NCI-H345 (cell line): ENCODE data around the gene BPGM.

Source experiments
- DNase-seq: peaks from one replicate; lab custom pipeline; 2025; lab: John Stamatoyannopoulos, UW

BPGM gene

DNA sequence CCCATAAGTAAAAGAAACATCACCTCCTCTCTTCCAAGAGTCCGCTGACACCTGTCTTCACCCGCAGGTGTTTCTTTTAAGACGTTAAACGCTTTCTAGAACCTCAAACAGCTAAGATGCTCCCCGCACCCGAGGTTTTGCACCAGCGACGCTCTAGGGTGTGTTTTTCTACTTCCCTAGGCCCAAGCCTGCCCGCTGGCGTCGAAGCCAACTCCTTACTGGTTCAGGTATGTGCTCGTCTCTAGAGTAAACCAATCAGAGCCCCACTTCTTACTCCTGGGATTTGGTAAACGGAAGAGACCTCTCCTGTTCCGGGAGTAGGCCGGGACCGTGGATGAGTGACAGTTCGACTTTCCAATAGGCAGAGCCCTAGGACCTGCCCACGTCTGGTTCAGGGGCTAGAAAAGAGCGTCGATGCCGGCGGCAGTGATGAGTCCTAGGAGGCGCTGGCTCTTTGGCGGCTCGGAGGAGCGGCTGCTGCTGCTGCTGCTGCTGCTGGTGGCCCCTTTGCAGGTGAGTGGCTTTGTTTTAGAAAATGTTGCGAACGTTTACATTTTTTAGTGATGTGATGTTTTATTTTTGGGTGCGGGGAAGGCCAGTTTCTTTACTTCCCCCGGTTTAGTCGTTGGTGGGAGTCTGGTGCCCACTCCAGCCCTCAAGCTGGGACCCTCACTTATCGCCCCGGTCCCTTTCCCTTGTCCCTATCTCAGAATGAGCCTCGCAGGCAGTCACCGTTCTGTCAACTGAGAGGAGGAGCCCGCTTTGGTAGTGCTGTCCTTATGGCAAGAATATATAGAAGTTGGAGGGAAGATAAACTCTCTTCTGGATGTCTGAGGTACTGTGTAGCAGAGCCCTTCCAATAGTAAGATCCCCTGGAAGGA, at the start of gene BPGM:
Gene BPGM, plus strand, starts transcription at position 429 of the 881 bp plus-strand sequence. CDS start 14,655 bp downstream, outside the sequence.
- peak; percentile 100 for DNase-seq

DNA sequence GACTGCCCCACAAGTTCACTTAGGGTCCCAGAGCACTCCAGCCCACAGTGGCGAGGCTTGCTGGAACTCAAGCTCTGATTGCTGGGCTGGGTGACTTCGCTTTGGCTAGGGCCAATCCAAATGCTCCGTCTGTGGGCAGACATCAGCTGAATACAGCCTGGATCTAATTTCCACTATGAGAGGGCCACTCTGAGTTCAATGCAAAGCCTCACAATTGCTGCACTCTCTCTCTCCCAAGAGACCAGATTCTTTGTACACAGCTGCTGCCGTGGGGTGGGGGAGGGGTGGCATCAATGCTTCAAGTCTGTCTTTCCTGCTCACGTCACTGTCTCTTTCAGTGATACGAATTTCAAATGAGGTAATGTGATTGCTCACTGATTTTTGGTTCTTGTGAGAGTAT, 47.3 kb upstream of the BPGM start:
- DNase-seq = peak; percentile 26

DNA sequence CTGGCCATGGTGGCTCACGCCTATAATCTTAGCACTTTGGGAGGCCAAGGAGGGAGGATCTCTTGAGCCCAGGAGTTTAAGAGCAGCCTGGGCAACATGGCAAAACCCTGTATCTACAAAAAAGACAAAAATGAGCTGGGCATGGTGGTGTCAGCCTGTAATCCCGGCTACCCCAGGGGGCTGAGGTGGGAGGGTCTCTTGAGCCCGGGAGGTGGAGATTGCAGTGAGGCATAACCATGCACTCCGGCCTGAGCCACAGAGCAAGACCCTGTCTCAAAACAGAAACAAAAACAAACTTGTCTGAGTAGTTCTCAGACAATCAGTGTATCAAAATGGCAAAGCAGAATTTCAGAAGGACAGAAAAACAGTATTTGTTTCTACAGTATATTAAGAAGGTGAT, 45.2 kb upstream of the BPGM start:
- DNase-seq = no peak

DNA sequence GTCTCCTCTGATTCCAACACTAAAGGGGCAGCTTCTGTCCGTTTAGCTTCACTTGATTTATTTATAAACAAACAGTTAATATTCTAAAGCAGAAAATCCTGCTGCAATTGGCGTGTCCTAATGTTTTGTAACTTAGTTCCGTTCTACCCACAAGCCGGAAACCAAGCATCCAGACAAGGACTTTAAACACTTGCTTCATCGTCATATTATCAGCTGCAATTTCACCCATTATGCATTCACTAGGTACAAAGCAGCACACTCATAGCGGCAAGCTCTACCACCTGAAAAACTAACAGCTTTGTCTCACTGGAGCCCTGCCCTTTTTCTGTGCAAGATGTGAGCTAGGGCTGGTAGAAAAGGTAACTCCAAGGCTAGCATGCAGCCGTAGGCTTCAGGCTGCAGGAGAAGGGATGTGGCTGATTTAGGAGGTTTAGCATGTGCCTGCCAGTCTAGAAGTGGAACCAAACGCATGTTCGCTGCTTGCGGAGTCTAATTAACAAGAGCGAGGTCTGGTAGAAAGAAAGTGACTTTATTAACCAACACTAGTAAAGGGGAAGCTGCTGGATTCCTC, 43.7 kb upstream of the BPGM start:
- DNase-seq = no peak

DNA sequence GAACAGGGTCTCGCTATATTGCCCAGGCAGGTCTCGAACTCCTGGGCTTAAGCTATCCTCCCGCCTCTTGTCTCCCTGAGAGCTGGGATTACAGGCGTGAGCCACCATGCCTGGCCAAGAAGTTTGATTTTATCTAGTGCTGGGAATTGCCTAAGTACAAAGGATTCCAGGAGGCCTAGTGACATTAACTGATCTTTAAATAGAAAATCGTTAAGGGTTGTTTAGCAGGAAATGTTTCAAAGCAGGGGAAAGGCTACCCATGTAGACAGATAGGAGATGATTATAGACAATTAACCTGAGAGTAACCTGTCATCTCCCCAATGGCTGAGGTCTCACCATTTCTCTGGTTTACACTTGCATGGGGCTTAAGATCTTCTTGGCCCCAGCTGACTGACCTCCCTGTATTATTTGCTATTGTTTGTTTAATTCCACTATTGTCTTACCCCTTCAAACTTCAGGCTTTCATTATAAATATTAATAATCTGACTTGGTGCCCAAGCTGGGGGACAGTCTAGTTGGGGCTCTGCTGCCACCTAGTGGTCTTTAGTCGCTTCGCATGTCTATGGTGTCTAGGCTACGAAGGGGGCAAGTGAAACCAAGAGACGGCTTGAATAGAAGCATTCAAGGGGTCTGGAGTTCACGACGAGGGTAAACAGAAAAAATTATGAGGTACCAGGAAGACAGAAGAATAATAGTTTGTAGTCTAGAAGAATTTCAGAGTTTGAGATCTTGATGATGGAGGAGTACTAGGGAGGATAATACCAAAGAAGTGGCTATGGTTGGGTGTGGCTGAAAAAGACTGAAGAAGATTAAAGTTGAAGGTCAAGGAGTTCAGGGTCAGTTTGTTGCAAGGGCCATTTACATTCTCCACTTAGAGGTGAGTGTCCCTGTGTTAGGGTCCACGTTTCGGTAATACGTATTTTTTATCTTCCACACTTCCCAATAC, 40.4 kb upstream of the BPGM start:
- peak; percentile 61 for DNase-seq

DNA sequence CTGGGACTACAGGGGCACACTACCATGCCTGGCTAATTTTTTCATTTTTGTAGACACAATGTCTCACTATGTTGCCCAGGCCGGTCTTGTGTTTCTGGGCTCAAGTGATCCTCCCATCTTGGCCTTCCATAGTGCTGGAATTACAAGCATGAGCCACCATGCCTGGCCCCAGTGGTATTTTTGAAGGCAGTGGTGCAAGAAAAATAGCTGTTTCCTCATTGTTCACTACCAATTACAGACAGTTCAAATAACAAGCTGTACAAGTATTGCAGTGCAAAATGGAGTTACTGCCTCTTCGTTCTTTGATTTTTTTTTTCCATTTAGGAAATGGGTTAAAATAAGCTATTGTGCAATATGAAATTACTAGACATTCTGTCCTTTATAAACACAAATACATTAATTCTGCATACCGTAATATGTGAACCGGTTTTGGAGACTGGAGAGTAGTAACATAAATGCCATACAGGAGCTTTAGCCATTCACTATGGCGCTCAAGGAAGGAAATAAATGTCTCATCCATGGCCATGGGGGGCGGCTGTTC, 35.0 kb upstream of the BPGM start:
- no peak for DNase-seq

DNA sequence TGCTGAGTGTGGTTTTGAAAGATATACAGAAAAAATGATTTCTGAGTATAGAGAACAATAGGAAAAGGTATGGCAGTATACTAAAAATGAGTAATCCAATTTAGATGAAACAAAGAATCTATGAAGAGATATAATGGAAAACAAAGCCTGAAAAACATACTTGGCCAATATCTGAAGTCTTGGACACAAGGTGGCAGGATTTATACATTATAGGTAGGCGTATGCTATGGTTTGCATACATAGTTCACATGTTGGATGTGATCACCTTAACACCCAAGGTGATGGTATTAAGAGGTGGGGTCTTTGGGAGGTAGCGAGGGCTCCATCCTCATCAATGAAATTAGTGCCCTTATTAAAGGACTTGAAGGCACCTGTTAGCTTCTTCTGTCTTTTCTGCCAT, 34.5 kb upstream of the BPGM start:
- no peak for DNase-seq

DNA sequence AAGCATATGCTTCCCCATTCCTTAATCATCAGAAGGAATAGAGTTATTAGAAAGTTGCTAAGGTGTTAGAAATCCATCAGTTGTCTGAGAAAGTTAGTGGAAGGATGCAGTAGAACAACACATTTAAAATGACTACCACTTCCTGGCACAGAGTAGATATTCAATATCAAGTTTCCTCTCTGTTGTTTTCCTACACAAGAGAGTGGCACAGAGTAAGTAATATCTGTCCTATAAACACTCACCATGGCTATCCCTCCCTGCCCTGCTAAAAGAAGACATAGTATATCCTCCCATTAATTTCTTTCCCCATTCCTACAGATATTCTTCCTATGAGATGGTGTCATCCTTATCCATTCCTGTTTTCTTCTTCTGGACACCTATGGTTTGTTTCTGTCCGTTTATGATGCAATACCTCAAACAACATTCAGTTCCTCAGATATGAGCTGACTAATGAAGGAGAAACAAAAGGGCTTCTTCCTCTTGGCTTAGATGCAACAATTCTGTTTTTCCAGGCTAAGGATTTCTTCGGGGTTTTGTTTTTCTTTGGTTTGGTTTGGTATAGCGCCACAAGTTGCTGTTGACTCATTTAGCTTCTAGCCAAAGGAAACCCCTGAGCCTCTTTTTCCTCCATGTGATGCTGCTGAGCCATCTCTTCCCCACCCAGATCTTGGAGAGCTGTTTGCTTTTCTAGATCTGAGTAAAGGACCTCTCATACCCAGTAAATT, 32.9 kb upstream of the BPGM start:
- DNase-seq = no peak

DNA sequence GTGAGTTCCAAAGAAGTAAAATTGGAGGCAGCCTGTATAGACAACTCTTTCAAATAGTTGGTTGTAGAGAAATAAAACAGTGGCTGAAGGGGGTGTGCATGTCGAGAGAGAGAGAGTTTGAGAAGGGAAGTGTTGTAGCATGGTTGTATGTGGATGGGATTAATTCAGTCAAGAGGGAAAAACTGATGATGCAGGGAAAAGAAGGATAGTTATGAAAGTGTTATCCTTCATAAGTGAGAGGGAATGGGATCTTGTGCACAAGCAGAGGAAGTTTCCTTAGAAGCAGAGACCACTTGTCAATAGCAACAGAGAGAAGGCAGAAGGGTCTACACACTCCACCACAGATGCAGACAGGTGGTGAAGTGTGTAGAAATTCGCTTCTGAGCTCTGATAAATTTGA, 30.0 kb upstream of the BPGM start:
- DNase-seq = no peak

DNA sequence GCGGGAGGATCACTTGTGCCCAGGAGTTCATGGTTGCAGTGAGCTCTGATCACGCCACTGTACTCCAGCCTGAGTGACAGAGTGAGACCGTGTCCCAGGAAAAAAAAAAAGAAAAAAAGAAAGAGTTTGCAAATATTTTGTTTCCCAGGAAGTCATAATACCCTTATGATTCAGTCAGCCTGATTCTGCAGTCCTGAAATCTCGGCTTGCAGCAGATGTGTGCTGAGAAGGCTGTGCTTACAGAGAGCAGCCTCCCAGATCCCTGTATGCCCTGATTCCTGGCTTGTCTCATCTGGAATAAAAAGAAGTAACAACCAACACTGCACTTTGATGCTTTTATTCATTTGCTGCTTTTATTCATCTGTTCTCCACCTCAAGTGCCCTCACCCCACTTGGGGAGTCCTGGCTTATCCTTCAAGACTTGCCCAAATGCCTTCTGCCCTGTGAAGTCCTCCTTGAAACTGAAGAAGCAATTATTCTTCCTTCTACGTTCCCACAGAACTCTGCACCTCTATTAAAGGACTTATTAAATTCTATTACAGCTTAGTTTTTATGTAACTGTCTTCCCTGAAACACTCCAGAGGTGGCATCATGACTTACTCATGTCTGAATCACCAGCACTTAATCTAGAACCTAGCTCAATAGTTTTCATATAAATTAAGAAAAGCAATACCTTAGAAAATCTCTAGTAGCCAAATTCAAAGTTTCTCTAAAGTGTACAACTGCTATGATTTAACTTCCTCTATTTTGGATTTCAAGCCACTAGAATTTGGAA, 27.7 kb upstream of the BPGM start:
- DNase-seq = no peak

DNA sequence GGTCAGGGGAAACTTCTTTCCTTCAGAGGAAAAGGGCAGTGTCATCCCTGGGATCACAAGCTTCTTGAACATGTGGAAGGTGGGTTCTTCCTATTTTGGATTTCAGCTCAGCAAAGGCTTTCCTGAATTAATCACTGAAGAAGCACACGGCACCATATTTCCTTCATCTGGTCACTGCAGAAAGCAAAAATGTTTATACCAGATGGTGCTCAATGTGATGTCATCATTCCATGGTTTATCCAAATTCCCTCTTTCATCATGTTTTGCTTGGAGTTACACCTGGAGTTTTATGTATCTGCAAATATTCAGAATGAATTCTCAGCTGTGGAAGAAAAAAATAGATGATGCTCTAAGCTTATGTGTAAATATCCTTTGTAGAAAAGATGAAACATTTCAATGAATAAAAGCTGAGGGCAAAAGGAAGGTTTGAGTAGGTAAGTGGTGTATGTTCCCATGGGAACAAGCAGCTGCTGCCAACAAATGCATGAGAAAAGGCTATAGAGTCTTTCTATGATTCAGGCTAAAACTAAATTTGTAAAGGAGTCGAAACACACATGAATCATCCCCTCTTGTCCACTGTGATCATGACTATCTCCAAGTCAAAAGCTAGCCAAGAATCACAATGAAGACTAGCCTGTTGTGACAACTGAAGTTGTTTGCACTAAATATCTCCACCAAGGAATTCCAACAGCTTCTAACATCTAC, 26.9 kb upstream of the BPGM start:
- DNase-seq = peak; percentile 49

DNA sequence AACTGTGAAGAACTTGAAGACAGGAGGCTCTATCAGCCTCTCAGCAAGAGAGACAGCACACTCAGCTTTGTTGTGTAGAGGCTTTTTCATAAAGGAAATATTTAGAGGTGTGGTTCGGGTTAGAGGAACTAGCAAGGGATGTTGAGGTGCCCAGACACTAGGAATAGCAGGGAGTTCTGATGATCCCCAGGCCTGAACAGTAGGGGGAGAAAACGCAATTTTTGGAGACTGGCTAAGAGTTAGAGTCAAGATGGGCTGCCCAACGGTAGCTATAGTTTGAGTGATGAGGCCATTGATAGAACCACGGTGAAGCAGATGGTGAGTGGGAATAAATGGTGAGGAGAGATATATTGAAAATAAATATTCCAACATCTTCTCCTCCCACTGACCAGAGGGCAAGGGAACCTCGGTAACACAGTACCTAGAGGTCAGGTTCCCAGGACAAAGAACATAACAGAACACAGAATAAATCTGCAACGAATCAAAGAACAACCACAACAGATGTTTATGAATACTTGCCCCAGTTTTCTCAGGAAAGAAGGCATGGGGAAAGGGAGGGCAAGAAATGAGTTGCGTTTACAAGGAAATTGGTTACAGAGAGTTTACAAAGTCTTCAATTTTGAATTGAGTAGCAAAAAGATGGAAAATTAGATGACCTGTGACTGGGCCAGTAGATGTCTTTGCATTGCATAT, 24.2 kb upstream of the BPGM start:
- no peak for DNase-seq

DNA sequence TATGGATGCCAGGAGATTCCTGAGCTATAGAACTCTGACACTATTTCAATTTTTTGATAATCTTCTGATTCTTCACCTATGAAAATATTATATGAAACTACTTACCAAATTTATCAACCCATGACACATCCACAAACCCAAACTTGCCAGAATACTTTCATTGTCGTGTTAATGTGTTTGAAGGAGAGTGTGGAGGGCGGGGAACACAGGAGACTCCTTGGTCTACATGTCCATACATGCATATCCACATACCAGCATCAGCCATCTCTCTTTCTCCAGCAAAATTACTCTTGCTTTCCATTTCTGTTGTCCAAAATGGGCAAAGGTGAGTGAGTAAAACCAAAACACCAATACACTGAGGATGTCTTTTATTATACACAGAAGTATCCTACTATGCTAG, 23.5 kb upstream of the BPGM start:
- DNase-seq = no peak

DNA sequence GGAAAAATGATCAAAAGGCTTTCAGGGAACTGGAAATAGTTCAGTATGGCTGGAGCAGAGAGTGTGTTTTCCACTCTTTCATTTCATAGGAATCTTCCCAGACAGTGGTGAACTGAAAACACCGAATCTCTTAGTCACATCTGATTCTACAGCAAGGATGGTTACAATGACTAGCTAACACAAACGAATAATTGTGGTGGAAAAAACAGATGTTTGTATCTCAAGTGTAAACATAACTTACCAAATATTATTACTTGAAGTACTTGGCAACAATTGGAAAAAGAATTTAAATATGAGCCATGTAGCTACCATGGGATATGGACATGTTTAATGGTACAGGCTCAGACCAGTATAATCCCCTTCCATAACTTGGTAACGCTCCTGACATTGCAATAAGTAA, 21.1 kb upstream of the BPGM start:
- DNase-seq = no peak

DNA sequence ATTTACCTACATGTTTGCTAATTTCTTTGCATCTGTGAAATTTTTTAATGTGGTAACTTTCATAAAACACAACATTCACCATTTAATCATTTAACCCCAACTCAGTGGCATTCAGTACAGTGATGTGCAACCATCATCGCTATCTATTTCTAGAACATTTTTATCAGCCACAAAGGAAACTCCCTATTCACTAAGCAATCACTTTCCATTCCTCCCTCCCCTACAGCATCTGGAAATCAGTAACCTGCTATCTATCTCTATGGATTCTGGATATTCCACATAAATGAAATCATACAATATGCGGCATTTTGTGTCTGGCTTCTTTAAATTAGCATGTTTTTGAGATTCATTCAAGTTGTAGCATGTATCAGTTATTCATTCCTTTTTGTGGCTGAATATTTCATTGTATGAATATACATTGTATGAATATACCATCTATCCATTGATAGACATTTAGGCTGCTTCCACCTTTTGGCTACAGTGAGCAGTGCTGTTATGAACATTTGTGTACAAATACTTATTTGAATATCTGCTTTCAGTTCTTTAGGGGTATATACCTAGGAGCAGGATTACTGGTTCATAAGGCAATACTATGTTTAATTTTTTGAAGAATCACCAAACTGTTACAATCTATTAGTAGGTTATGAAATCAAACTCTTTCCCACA, 19.4 kb upstream of the BPGM start:
- DNase-seq = no peak

DNA sequence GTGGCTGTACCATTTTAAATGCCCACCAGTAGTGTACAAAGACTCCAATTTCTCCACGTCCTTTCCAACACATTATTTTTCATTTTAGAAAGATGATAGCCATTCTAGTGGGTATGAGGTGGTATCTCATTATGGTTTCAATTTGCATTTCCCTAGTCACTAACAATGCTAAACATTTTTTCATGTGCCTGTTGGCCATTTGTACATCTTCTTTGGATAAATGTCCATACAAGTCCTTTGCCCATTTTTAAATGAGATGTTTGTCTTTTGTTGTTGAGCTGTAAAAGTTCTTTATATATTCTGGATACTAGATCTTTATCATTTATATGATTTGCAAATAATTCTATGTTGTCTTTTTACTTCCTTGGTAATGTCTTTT, 18.9 kb upstream of the BPGM start:
- no peak for DNase-seq

DNA sequence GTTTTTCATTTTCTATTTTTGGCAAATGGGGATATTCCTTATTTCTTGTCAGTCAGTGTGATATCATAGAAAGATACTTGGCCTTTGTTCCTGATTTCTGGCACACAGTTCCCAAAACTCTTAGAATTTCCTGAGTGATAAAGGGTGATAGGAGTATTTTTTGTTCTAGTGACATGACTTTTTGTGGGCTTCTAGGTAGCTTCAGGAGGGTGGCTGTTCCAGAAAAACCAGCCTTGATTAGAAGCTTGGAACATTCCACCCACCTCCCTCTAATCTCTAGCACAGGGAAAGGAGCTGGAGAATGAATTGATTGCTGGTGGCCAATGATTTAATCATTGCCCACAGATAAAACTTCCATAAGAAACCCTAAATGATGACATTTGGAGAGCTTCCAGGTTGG, 17.2 kb upstream of the BPGM start:
- no peak for DNase-seq

DNA sequence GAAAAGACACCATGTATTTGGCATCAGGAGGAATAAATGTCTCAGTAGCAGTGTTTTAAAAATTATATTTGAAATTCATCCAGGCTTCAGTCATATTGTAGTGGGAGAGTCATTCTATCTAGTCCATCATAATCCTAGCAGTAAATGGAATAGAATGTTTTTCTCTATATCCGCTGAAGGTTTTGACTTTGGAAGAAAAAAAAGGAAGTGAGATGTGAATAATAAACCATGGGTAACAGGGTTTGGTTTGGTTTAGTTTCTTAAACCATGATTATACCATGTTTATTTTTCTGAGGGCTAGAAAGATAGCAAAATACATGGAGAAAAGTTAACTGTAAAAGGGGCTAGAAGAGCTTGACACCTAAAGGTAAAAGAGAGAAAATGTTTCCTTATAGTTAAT, 16.4 kb upstream of the BPGM start:
- no peak for DNase-seq

DNA sequence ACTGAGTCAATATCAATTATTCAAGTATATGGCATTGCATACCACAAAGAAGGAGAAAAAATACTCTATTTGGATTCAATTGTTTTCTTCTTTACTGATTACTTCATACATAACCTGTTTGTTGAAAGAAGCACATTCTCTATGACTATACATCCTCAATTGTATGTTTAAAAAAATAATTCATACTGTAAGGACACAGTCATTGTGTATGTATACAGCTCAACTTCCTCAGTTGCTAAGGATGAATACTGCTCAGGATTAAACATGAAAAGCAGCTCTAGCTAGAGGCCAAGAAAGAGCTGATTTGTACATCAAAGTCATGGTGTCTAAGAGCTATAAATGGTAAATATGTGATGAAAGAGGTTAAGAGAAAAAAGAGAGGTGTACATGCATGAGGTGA, 15.8 kb upstream of the BPGM start:
- DNase-seq = no peak
